Measurements from ENCODE around the gene PSG1. TPM values are rescaled to one million over a fixed set of nuclear protein-coding genes. Genes with fewer than 3 reads are reported as not detected.
"Not testable (repeated sequence)": the region's sequence is repeated elsewhere in the genome, so short reads cannot be mapped to it uniquely, and the experiment has no call there.

PSG1 gene
- total RNA-seq, 4 donors from 2014 or later = 0.29 TPM; not detected in 3

DNA sequence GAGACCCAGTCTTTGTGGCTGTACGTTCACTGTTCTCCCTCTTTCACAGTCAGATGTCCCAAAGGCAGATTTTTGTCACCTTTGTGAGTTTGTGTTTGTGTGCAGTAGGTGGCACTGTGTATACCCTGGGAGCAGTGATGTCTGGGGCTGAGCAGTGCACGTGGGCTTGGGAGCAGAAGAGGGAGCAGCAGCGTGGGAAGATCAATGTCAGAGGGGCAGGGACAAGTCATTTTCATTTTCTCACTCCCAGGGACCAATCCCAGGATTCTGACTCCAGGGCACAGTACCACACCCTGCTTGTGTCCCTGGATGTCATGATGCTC is 40.2 kb upstream of the PSG1 start:
- no peak overlapping the region for H3K27ac ChIP-seq (replicated peaks in 1 of 4)
- no peak overlapping the region for H3K4me3 ChIP-seq
- 32% methylated on average over 3 of the region's 3 CpGs for WGBS
- H3K4me1 ChIP-seq = no peaks in the 10 kb centered on the region
- intact Hi-C loops (cut with DNase I) = no loop called here
- H3K36me3 ChIP-seq = no peaks in the 10 kb centered on the region
- peaks cover 0 to 4% (median 0%) of the 10 kb centered on the region in 4 donors for H3K27me3 ChIP-seq
- TF ChIP-seq EP300 (IDR thresholded peaks at IDR 0.05) (no peak), POLR2AphosphoS5 (IDR thresholded peaks at IDR 0.05) (no peak), POLR2A (IDR thresholded peaks at IDR 0.05; ENCODE audit: low read depth) (no peak)
- TF ChIP-seq, protein P1, sequence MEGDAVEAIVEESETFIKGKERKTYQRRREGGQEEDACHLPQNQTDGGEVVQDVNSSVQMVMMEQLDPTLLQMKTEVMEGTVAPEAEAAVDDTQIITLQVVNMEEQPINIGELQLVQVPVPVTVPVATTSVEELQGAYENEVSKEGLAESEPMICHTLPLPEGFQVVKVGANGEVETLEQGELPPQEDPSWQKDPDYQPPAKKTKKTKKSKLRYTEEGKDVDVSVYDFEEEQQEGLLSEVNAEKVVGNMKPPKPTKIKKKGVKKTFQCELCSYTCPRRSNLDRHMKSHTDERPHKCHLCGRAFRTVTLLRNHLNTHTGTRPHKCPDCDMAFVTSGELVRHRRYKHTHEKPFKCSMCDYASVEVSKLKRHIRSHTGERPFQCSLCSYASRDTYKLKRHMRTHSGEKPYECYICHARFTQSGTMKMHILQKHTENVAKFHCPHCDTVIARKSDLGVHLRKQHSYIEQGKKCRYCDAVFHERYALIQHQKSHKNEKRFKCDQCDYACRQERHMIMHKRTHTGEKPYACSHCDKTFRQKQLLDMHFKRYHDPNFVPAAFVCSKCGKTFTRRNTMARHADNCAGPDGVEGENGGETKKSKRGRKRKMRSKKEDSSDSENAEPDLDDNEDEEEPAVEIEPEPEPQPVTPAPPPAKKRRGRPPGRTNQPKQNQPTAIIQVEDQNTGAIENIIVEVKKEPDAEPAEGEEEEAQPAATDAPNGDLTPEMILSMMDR (IDR thresholded peaks at IDR 0.05) = no peak
- no peak for DNase-seq (ENCODE audit: extremely low spot score)
- H3K9me3 ChIP-seq = no peaks in the 10 kb centered on the region

DNA sequence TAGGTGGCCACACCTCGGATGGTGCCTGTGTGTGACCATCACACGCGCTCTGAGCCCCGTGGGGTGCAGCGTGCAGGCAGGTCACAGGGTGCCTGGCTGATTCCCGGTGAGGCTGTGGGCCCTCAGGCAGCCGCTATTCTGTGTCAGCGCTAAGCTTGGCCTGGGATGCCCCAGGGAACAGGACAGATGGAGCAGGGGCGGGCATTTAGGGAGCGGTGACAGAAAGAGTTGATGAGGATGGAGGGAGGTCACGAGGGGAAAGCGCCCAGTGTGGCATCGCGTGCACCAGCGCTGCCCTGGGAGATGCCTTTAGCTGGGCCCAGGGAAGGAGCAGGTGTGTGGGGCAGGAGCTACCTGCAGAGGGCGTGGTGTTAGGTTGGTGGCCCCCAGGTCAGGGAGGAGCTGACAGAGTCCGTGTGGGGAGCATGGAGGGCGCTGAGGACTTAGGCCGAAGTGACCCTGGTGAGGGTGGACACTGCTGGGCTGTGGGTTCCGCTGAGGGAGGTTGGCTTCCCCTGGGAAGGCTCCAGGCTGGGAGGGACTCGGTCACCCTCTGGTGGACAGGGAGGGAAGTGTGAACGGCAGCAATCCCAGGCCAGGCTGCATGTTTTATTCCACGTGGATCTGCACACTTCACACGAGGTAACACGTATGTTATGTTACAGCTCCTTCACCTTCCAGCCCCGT is 39.7 kb upstream of the PSG1 start:
- H3K27ac ChIP-seq (replicated peaks in 1 of 4); H3K27me3 ChIP-seq; intact Hi-C loops (cut with DNase I); H3K4me1 ChIP-seq; H3K36me3 ChIP-seq; H3K4me3 ChIP-seq; H3K9me3 ChIP-seq: not testable (repeated sequence)
- TF ChIP-seq, protein P1 (IDR thresholded peaks at IDR 0.05) = peak in 1 of 3 experiments; percentile 31
- peak; percentile 8 for DNase-seq (ENCODE audit: extremely low spot score)
- 68% methylated on average over 23 of the region's 26 CpGs for WGBS

GRCh38 chr19:42918377-42919069 is 39.0 kb upstream of the PSG1 start:
- H3K4me1 ChIP-seq; H3K36me3 ChIP-seq; H3K4me3 ChIP-seq; H3K9me3 ChIP-seq; intact Hi-C loops (cut with DNase I); H3K27ac ChIP-seq (replicated peaks in 1 of 4); H3K27me3 ChIP-seq: not testable (repeated sequence)
- peak; percentile 80 for DNase-seq (ENCODE audit: extremely low spot score)
- WGBS = 85% methylated on average over 14 of the region's 15 CpGs

GRCh38 chr19:42917634-42918033 is 38.1 kb upstream of the PSG1 start, which contains the start of gene PSG6:
Gene PSG6, minus strand, starts transcription at chr19:42917894. Its CDS starts 102 bp downstream, at chr19:42917792.
- H3K4me3 ChIP-seq; intact Hi-C loops (cut with DNase I); H3K9me3 ChIP-seq; H3K4me1 ChIP-seq; H3K36me3 ChIP-seq; H3K27ac ChIP-seq (replicated peaks in 1 of 4); H3K27me3 ChIP-seq: not testable (repeated sequence)
- DNase-seq (ENCODE audit: extremely low spot score) = peak; percentile 81
- WGBS = 78% methylated on average over 1 of the region's 1 CpG

GRCh38 chr19:42916931-42917330 is 37.4 kb upstream of the PSG1 start:
- 87% methylated on average over 1 of the region's 1 CpG for WGBS
- H3K4me3 ChIP-seq; intact Hi-C loops (cut with DNase I): not testable (repeated sequence)

GRCh38 chr19:42913516-42913915 is 34.0 kb upstream of the PSG1 start:
- intact Hi-C loops (cut with DNase I); H3K4me1 ChIP-seq; H3K27ac ChIP-seq (replicated peaks in 1 of 4); H3K36me3 ChIP-seq; H3K27me3 ChIP-seq; H3K9me3 ChIP-seq; H3K4me3 ChIP-seq: not testable (repeated sequence)
- peak; percentile 45 for DNase-seq (ENCODE audit: extremely low spot score)
- WGBS = 89% methylated on average over 5 of the region's 5 CpGs

More at GRCh38 chr19:42916931-42917330, 37.4 kb upstream of the PSG1 start:
- not testable (repeated sequence) for H3K27me3 ChIP-seq; H3K4me1 ChIP-seq; H3K27ac ChIP-seq (replicated peaks in 1 of 4); H3K9me3 ChIP-seq; H3K36me3 ChIP-seq; DNase-seq (ENCODE audit: extremely low spot score)

DNA sequence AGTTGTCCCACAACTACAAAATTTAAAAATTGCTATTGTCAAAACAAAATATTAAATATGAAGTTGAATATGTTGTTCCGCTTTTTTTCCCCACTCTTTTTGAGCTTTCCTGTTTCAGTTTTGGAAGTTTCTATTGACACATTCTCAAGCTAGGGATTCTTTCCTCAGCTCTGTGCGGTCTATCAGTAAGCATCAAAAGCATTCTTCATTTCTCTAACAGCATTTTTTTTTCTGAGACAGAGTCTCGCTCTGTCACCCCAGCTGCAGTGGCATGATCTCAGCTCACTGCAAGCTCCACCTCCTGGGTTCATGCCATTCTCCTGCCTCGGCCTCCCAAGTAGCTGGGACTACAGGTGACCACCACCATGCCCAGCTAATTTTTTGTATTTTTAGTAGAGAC is 33.4 kb upstream of the PSG1 start:
- H3K9me3 ChIP-seq; H3K36me3 ChIP-seq; H3K27ac ChIP-seq (replicated peaks in 1 of 4); intact Hi-C loops (cut with DNase I); H3K4me1 ChIP-seq; H3K27me3 ChIP-seq; H3K4me3 ChIP-seq: not testable (repeated sequence)
- DNase-seq (ENCODE audit: extremely low spot score) = peak; percentile 55
- 87% methylated on average over 4 of the region's 4 CpGs for WGBS

GRCh38 chr19:42911731-42912130 is 32.2 kb upstream of the PSG1 start:
- intact Hi-C loops (cut with DNase I); H3K27me3 ChIP-seq; DNase-seq (ENCODE audit: extremely low spot score); H3K27ac ChIP-seq (replicated peaks in 1 of 4); H3K9me3 ChIP-seq; H3K4me1 ChIP-seq; H3K4me3 ChIP-seq; H3K36me3 ChIP-seq: not testable (repeated sequence)
- 82% methylated on average over 5 of the region's 5 CpGs for WGBS

DNA sequence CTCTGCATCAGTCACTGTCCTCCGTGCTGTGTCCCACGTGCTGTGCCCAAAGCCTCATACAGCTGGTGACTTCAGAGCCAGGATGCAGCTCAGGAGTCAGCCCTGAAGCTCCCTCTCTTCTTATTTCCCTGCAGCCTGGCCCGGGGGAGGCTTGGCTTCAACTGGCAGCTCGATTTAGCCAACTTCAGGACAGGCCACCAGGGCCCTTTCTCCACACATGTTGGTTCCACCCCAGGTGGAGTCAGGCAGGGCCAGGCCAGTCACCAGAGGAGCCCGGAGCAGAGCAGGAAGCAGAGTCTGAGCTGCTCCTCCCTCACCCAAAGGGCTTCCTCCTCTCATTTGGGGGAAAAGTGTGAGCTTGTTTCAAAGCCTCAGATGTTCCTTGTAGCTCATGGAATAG is 26.6 kb upstream of the PSG1 start:
- DNase-seq (ENCODE audit: extremely low spot score); H3K36me3 ChIP-seq; H3K27me3 ChIP-seq; H3K4me3 ChIP-seq; H3K4me1 ChIP-seq; H3K9me3 ChIP-seq; H3K27ac ChIP-seq (replicated peaks in 1 of 4); intact Hi-C loops (cut with DNase I): not testable (repeated sequence)
- WGBS = 62% methylated on average over 4 of the region's 5 CpGs

GRCh38 chr19:42900561-42900960 is 21.0 kb upstream of the PSG1 start:
- H3K27me3 ChIP-seq; H3K9me3 ChIP-seq; H3K27ac ChIP-seq (replicated peaks in 1 of 4); H3K4me3 ChIP-seq; DNase-seq (ENCODE audit: extremely low spot score); H3K4me1 ChIP-seq; H3K36me3 ChIP-seq; intact Hi-C loops (cut with DNase I): not testable (repeated sequence)
- 97% methylated on average over 3 of the region's 4 CpGs for WGBS
